CD4-positive, alpha-beta memory T cell (primary cell): ENCODE measurements around the gene CLASRP. TPM values are rescaled to one million over a fixed set of nuclear protein-coding genes. Genes with fewer than 3 reads are reported as not detected.
"Not testable (repeated sequence)": the region's sequence is repeated elsewhere in the genome, so short reads cannot be mapped to it uniquely, and the experiment has no call there.

Source experiments
- CTCF ChIA-PET: fragments of 350-600 bp; sonication (Branson Sonifier 250); formaldehyde crosslinking; loops from one replicate; lab custom pipeline; 2021; ENCODE audit warnings: inconsistent platforms; ENCODE audit not compliant: partially characterized antibody; lab: Charles Lee
- POLR2A ChIA-PET: fragments of 350-600 bp; sonication (Branson Sonifier 250); formaldehyde crosslinking; loops from one replicate; lab custom pipeline; 2021; ENCODE audit not compliant: partially characterized antibody; lab: Charles Lee
- DNase-seq, 5 donors: peaks; one replicate each; pipeline versions ENCODE4 v3.0.0 to v3.0.0-alpha.2; 2020 to 2022; ENCODE audit warnings: mixed read lengths in 1 of 5
- H3K27ac ChIP-seq: one replicate; pipeline ENCODE4 v1.7.0; 2013; ENCODE audit warnings: low read depth, low read length
- H3K27me3 ChIP-seq: 2 replicates; pipeline ENCODE4 v1.7.0; 2013; ENCODE audit warnings: mild to moderate bottlenecking, low read length, moderate library complexity; ENCODE audit not compliant: insufficient read depth
- H3K36me3 ChIP-seq: 2 replicates; pipeline ENCODE4 v1.7.0; 2013; ENCODE audit warnings: mild to moderate bottlenecking, low read length, moderate library complexity; ENCODE audit not compliant: insufficient read depth
- H3K4me1 ChIP-seq: 2 replicates; pipeline ENCODE4 v1.7.0; 2013; ENCODE audit warnings: mild to moderate bottlenecking, low read length, moderate library complexity; ENCODE audit not compliant: insufficient read depth
- H3K4me3 ChIP-seq, 2 donors: one replicate each; pipeline ENCODE4 v1.7.0; 2013; ENCODE audit warnings: low read length in 2 of 2, mild to moderate bottlenecking in 1 of 2
- H3K9me3 ChIP-seq, 2 donors: one replicate each; pipeline ENCODE4 v1.7.0; 2013; ENCODE audit warnings: low read length in 2 of 2, control low read depth in 1 of 2; ENCODE audit not compliant: control insufficient read depth in 1 of 2
- H3K27ac Mint-ChIP-seq, 7 donors: one replicate each; pipeline ENCODE4 v1.8.0; 2020 to 2021; ENCODE audit warnings: mixed read lengths in 7 of 7, mild to moderate bottlenecking in 6 of 7, inconsistent platforms in 3 of 7, moderate library complexity in 3 of 7
- H3K27me3 Mint-ChIP-seq, 2 donors: one replicate each; pipeline ENCODE4 v1.8.0; 2020 to 2021; ENCODE audit warnings: mixed read lengths in 2 of 2
- H3K36me3 Mint-ChIP-seq, 2 donors: one replicate each; pipeline ENCODE4 v1.8.0; 2020 to 2021; ENCODE audit warnings: mixed read lengths in 2 of 2, inconsistent platforms in 1 of 2, mild to moderate bottlenecking in 1 of 2
- H3K4me1 Mint-ChIP-seq, 4 donors: one replicate each; pipeline ENCODE4 v1.8.0; 2020 to 2021; ENCODE audit warnings: mixed read lengths in 4 of 4, mild to moderate bottlenecking in 1 of 4
- H3K4me3 Mint-ChIP-seq, 8 donors: one replicate each; pipeline ENCODE4 v1.8.0; 2020 to 2021; ENCODE audit warnings: mixed read lengths in 8 of 8, mild to moderate bottlenecking in 7 of 8, moderate library complexity in 6 of 8, inconsistent platforms in 3 of 8
- H3K9me3 Mint-ChIP-seq, 8 donors: one replicate each; pipeline ENCODE4 v1.8.0; 2020 to 2021; ENCODE audit warnings: mixed read lengths in 8 of 8, mild to moderate bottlenecking in 5 of 8, inconsistent platforms in 3 of 8, moderate library complexity in 1 of 8
- intact Hi-C: fragments of 100-400 bp; cut with micrococcal nuclease; formaldehyde crosslinking; loops from one replicate; pipeline ENCODE4 v1.15.1; 2023
- polyA plus RNA-seq, 2 donors: library from polyadenylated mRNA; unstranded; fragments of 300-500 nt; fragmentation: Illumina TruSeq; gene quantifications; one replicate each; pipeline ENCODE4 v1.2.3, GENCODE V29; 2021
- total RNA-seq, 2 experiments: library from RNA; stranded (reverse); gene quantifications; one replicate each; pipeline ENCODE4 v1.2.3, GENCODE V29; 2021

Gene CLASRP
- total and polyA plus RNA-seq, 4 experiments from 2014 or later: 3.8 to 163 (median 84.3) TPM

- H3K27ac ChIP-seq: no peak overlapping the region
- H3K36me3 Mint-ChIP-seq: no peaks in the 10 kb centered on the region
- H3K27me3 Mint-ChIP-seq: no peaks in the 10 kb centered on the region
- intact Hi-C loops: no loop called here
- H3K4me1 Mint-ChIP-seq: peaks cover 23 to 55% (median 36%) of the 10 kb centered on the region in 4 donors
- H3K4me3 ChIP-seq: no peak overlapping the region
- POLR2A ChIA-PET: interaction anchor here (1.1 to 1.2 kb wide), 2 partner anchors 36 to 63 kb away, joined by 3 read pairs; partner anchors contain the start of genes BLOC1S3 and TRAPPC6A
- H3K9me3 ChIP-seq: no peaks in the 10 kb centered on the region
- peak overlapping the region in 2 of 7 donors; percentile 22 to 51 for H3K27ac Mint-ChIP-seq
- H3K9me3 Mint-ChIP-seq: peaks cover 0 to 1% (median 0%) of the 10 kb centered on the region in 8 donors
- H3K4me1 ChIP-seq: peaks cover 32% of the 10 kb centered on the region
- no peaks in the 10 kb centered on the region for H3K27me3 ChIP-seq
- H3K36me3 ChIP-seq: no peaks in the 10 kb centered on the region
- peak in 1 of 5 donors; percentile 25 for DNase-seq
- peak overlapping the region in 1 of 8 donors; percentile 15 for H3K4me3 Mint-ChIP-seq
- CTCF ChIA-PET: interaction anchor here (2.3 kb wide), 1 partner anchor 10 kb away, joined by 8 read pairs; no protein-coding TSS in a partner anchor
These were observed 77.2 kb downstream of the CLASRP start for GRCh38 chr19:45115809-45116615.

- peak overlapping the region in 7 of 8 donors; percentile 53 to 75 (median 64) for H3K4me3 Mint-ChIP-seq
- peak; percentile 6 to 37 (median 19) for DNase-seq
- Histone ChIP-seq H3K4me1 (peaks cover 39% of the 10 kb centered on the region), H3K36me3 (no peaks in the 10 kb centered on the region), H3K27ac (no peak overlapping the region), H3K27me3 (no peaks in the 10 kb centered on the region), H3K9me3 (no peaks in the 10 kb centered on the region), H3K4me3 (no peak overlapping the region)
- H3K27ac Mint-ChIP-seq: peak overlapping the region in 4 of 7 donors; percentile 6 to 88 (median 70)
- ChIA-PET CTCF (interaction anchor here (0.7 to 2.3 kb wide), 3 partner anchors 9 to 61 kb away, joined by 3 to 8 read pairs (median 3); partner anchors contain the start of genes BLOC1S3 and TRAPPC6A), POLR2A (interaction anchor here (1.2 kb wide), 1 partner anchor 61 kb away, joined by 3 read pairs; the partner anchor contains the start of genes BLOC1S3 and TRAPPC6A)
- peaks cover 26 to 64% (median 43%) of the 10 kb centered on the region in 4 donors for H3K4me1 Mint-ChIP-seq
- peaks cover 0 to 1% (median 0%) of the 10 kb centered on the region in 8 donors for H3K9me3 Mint-ChIP-seq
- H3K36me3 Mint-ChIP-seq: no peaks in the 10 kb centered on the region
- no peaks in the 10 kb centered on the region for H3K27me3 Mint-ChIP-seq
- intact Hi-C loops: no loop called here
These were observed 78.3 kb downstream of the CLASRP start for GRCh38 chr19:45117167-45117594.

GRCh38 chr19:45117671-45118070 is 78.8 kb downstream of the CLASRP start:
- no peaks in the 10 kb centered on the region for H3K9me3 ChIP-seq
- intact Hi-C loops: no loop called here
- Mint-ChIP-seq H3K4me1 (peaks cover 29 to 62% (median 45%) of the 10 kb centered on the region in 4 donors), H3K9me3 (peaks cover 0 to 1% (median 0%) of the 10 kb centered on the region in 8 donors), H3K36me3 (no peaks in the 10 kb centered on the region), H3K27ac (peak overlapping the region in 2 of 7 donors; percentile 18 to 66), H3K27me3 (no peaks in the 10 kb centered on the region), H3K4me3 (peak overlapping the region in 3 of 8 donors; percentile 56 to 64 (median 57))
- no peaks in the 10 kb centered on the region for H3K36me3 ChIP-seq
- ChIA-PET POLR2A (interaction anchor here (1.2 kb wide), 1 partner anchor 61 kb away, joined by 3 read pairs; the partner anchor contains the start of genes BLOC1S3 and TRAPPC6A), CTCF (interaction anchor here (0.7 to 2.3 kb wide), 3 partner anchors 8 to 61 kb away, joined by 3 to 8 read pairs (median 3); partner anchors contain the start of genes BLOC1S3 and TRAPPC6A)
- H3K27ac ChIP-seq: no peak overlapping the region
- H3K27me3 ChIP-seq: no peaks in the 10 kb centered on the region
- DNase-seq: no peak
- H3K4me3 ChIP-seq: no peak overlapping the region
- H3K4me1 ChIP-seq: peaks cover 39% of the 10 kb centered on the region

GRCh38 chr19:45118106-45118505 is 79.3 kb downstream of the CLASRP start:
- DNase-seq: peak in 1 of 5 donors; percentile 16
- H3K9me3 ChIP-seq: no peaks in the 10 kb centered on the region
- no peaks in the 10 kb centered on the region for H3K27me3 ChIP-seq
- Mint-ChIP-seq H3K4me3 (no peak overlapping the region), H3K9me3 (peaks cover 0 to 1% (median 0%) of the 10 kb centered on the region in 8 donors), H3K4me1 (peaks cover 29 to 60% (median 45%) of the 10 kb centered on the region in 4 donors), H3K27ac (peak overlapping the region in 3 of 7 donors; percentile 10 to 18 (median 17)), H3K36me3 (no peaks in the 10 kb centered on the region), H3K27me3 (no peaks in the 10 kb centered on the region)
- ChIA-PET CTCF (interaction anchor here (0.7 to 2.3 kb wide), 3 partner anchors 8 to 60 kb away, joined by 3 to 8 read pairs (median 3); partner anchors contain the start of genes BLOC1S3 and TRAPPC6A), POLR2A (no interaction called here)
- H3K36me3 ChIP-seq: no peaks in the 10 kb centered on the region
- intact Hi-C loops: no loop called here
- H3K27ac ChIP-seq: no peak overlapping the region
- no peak overlapping the region for H3K4me3 ChIP-seq
- H3K4me1 ChIP-seq: peaks cover 39% of the 10 kb centered on the region

- H3K9me3 ChIP-seq, intact Hi-C loops: not testable (repeated sequence)
- peaks cover 39% of the 10 kb centered on the region for H3K4me1 ChIP-seq
These were observed 79.9 kb downstream of the CLASRP start for GRCh38 chr19:45118591-45119355.

GRCh38 chr19:45119582-45119981 is 80.7 kb downstream of the CLASRP start:
- Histone ChIP-seq H3K36me3 (no peaks in the 10 kb centered on the region), H3K9me3 (no peaks in the 10 kb centered on the region), H3K27me3 (no peaks in the 10 kb centered on the region), H3K4me1 (peaks cover 39% of the 10 kb centered on the region), H3K27ac (no peak overlapping the region), H3K4me3 (no peak overlapping the region)
- Mint-ChIP-seq H3K36me3 (no peaks in the 10 kb centered on the region), H3K4me3 (no peak overlapping the region), H3K4me1 (peaks cover 27 to 64% (median 47%) of the 10 kb centered on the region in 4 donors), H3K27me3 (no peaks in the 10 kb centered on the region), H3K9me3 (peaks cover 0 to 1% (median 0%) of the 10 kb centered on the region in 8 donors), H3K27ac (peak overlapping the region in 1 of 7 donors; percentile 68)
- ChIA-PET CTCF (interaction anchor here (0.6 kb wide), 1 partner anchor 15 kb away, joined by 4 read pairs; no protein-coding TSS in a partner anchor), POLR2A (no interaction called here)
- peak in 1 of 5 donors; percentile 9 for DNase-seq
- intact Hi-C loops: no loop called here

More at GRCh38 chr19:45118591-45119355, 79.9 kb downstream of the CLASRP start:
- H3K36me3 ChIP-seq, POLR2A ChIA-PET, H3K9me3 Mint-ChIP-seq, H3K27ac Mint-ChIP-seq, H3K36me3 Mint-ChIP-seq, H3K27ac ChIP-seq, H3K27me3 ChIP-seq, H3K27me3 Mint-ChIP-seq, H3K4me3 ChIP-seq, H3K4me3 Mint-ChIP-seq: not testable (repeated sequence)
- CTCF ChIA-PET: interaction anchor here (2.3 kb wide), 1 partner anchor 7 kb away, joined by 8 read pairs; no protein-coding TSS in a partner anchor
- H3K4me1 Mint-ChIP-seq: peaks cover 29 to 60% (median 46%) of the 10 kb centered on the region in 4 donors
- peak in 1 of 5 donors; percentile 19 for DNase-seq
